OCI-LY7 (cell line): ENCODE data around the gene CDK14. TPM values are rescaled to one million over a fixed set of nuclear protein-coding genes. Genes with fewer than 3 reads are reported as not detected.

Experiments used
- BruUV-seq: library from RNA; stranded (reverse); fragments of 400-500 nt; replicated peaks from 2 replicates; lab custom pipeline; 2021; lab: Mats Ljungman, UMichigan
- CTCF ChIA-PET: fragments of 300-600 bp; sonication (Branson Sonifier 250); formaldehyde crosslinking; loops from one replicate; lab custom pipeline; 2022; ENCODE audit warnings: antibody characterized with exemption; ENCODE audit not compliant: unreplicated experiment; lab: Charles Lee
- POLR2A ChIA-PET: fragments of 300-600 bp; sonication (Branson Sonifier 250); formaldehyde crosslinking; loops from one replicate; lab custom pipeline; 2022; ENCODE audit warnings: antibody characterized with exemption; lab: Charles Lee
- DNase-seq: peaks from one replicate; pipeline ENCODE4 v3.0.0-alpha.2; 2015; ENCODE audit warnings: low spot score
- H2AFZ ChIP-seq: fragments of 200-600 bp; sonication (generic), shearing (Covaris generic); 2 replicates; pipeline ENCODE4 v1.6.1; 2014; ENCODE audit warnings: mild to moderate bottlenecking, antibody characterized with exemption, low read length, moderate library complexity
- H3K27ac ChIP-seq: fragments of 200-600 bp; sonication (generic); 2 replicates; pipeline ENCODE4 v1.5.1; 2014; ENCODE audit warnings: mixed run types, low read depth, mild to moderate bottlenecking, moderate library complexity, low read length, inconsistent platforms; ENCODE audit not compliant: poor library complexity, severe bottlenecking
- H3K36me3 ChIP-seq: fragments of 200-600 bp; sonication (generic); 2 replicates; pipeline ENCODE4 v1.6.1; 2014; ENCODE audit warnings: mild to moderate bottlenecking, antibody characterized with exemption, low read length, moderate library complexity, mixed read lengths; ENCODE audit not compliant: insufficient read depth
- H3K4me1 ChIP-seq: fragments of 200-600 bp; sonication (generic); 2 replicates; pipeline ENCODE4 v1.5.1; 2014; ENCODE audit warnings: mild to moderate bottlenecking, low read length; ENCODE audit not compliant: insufficient read depth, poor library complexity, severe bottlenecking
- H3K4me2 ChIP-seq: fragments of 200-600 bp; sonication (generic); 2 replicates; pipeline ENCODE4 v1.6.1; 2014; ENCODE audit warnings: mild to moderate bottlenecking, low read length
- H3K4me3 ChIP-seq: fragments of 200-600 bp; sonication (generic); 2 replicates; pipeline ENCODE4 v1.5.1; 2014; ENCODE audit warnings: mild to moderate bottlenecking, low read depth, low read length; ENCODE audit not compliant: poor library complexity, severe bottlenecking
- H3K79me2 ChIP-seq: fragments of 200-600 bp; sonication (generic); 2 replicates; pipeline ENCODE4 v1.6.1; 2016; ENCODE audit warnings: low read depth, mild to moderate bottlenecking, low read length, moderate library complexity, mixed read lengths; ENCODE audit not compliant: insufficient read depth
- H3K9me2 ChIP-seq: fragments of 200-600 bp; sonication (generic); 2 replicates; pipeline ENCODE4 v1.6.1; 2016; ENCODE audit warnings: mild to moderate bottlenecking, low read length, mixed read lengths; ENCODE audit not compliant: insufficient read depth
- H3K9me3 ChIP-seq: fragments of 200-600 bp; sonication (generic); 2 replicates; pipeline ENCODE4 v1.6.1; 2014; ENCODE audit warnings: mild to moderate bottlenecking, mixed run types, low read length, mixed read lengths
- H4K20me1 ChIP-seq: fragments of 200-600 bp; sonication (generic); 2 replicates; pipeline ENCODE4 v1.6.1; 2014; ENCODE audit warnings: mild to moderate bottlenecking, antibody characterized with exemption, low read length, moderate library complexity, mixed read lengths; ENCODE audit not compliant: insufficient read depth
- CTCF ChIP-seq: fragments of 200-600 bp; sonication (generic); conservative IDR thresholded peaks from 2 replicates; pipeline ENCODE4 v1.5.1; 2014; ENCODE audit warnings: mild to moderate bottlenecking, antibody characterized with exemption, low read length, moderate library complexity, mixed read lengths
- EZH2phosphoT487 ChIP-seq: fragments of 200-600 bp; sonication (generic); IDR thresholded peaks from 2 replicates; pipeline ENCODE4 v1.6.1; 2018; ENCODE audit warnings: low read depth, borderline replicate concordance, mild to moderate bottlenecking, mixed run types, antibody characterized with exemption, low read length, moderate library complexity, mixed read lengths
- intact Hi-C: fragments of 100-400 bp; cut with micrococcal nuclease; formaldehyde crosslinking; loops from one replicate; pipeline ENCODE4 v1.10.0; 2022; ENCODE audit not compliant: unreplicated experiment
- total RNA-seq, 2 experiments: library from RNA; depleted of rRNA in 1 of 2; stranded (reverse); fragments of >200 nt in 1 of 2; shearing (Covaris generic) in 1 of 2; gene quantifications; 2 replicates each; pipeline ENCODE4 v1.2.3, GENCODE V29; 2014 to 2022

The CDK14 gene
- total RNA-seq, 2 experiments from 2014 or later = 90.7 to 111 TPM

- no peak overlapping the region for H3K4me2 ChIP-seq
- ChIA-PET CTCF (no interaction called here), POLR2A (interaction anchor here (0.6 to 1.1 kb wide), 2 partner anchors 21 to 268 kb away, joined by 3 to 4 read pairs; no protein-coding TSS in a partner anchor)
- H2AFZ ChIP-seq = no peak overlapping the region
- no peaks in the 10 kb centered on the region for H3K36me3 ChIP-seq
- no TSS peak for BruUV-seq
- no peak overlapping the region for H3K4me3 ChIP-seq
- no peaks in the 10 kb centered on the region for H3K4me1 ChIP-seq
- intact Hi-C loops = no loop called here
- H3K9me3 ChIP-seq = no peaks in the 10 kb centered on the region
- DNase-seq = no peak
- no peak overlapping the region for H3K27ac ChIP-seq
- no peak for TF ChIP-seq CTCF
- no peak for TF ChIP-seq EZH2phosphoT487
- H3K79me2 ChIP-seq = no peaks in the 10 kb centered on the region
- no peaks in the 10 kb centered on the region for H3K9me2 ChIP-seq
- H4K20me1 ChIP-seq = no peaks in the 10 kb centered on the region
These were observed 82.9 kb downstream of the CDK14 start for GRCh38 chr7:90678986-90679385.

- Histone ChIP-seq H3K9me2 (no peaks in the 10 kb centered on the region), H3K4me1 (no peaks in the 10 kb centered on the region), H3K4me2 (no peak overlapping the region), H3K4me3 (no peak overlapping the region), H3K36me3 (no peaks in the 10 kb centered on the region), H2AFZ (no peak overlapping the region), H4K20me1 (no peaks in the 10 kb centered on the region), H3K9me3 (no peaks in the 10 kb centered on the region), H3K79me2 (no peaks in the 10 kb centered on the region), H3K27ac (no peak overlapping the region)
- TF ChIP-seq CTCF (no peak), EZH2phosphoT487 (no peak)
- POLR2A ChIA-PET = interaction anchor here (0.6 to 0.7 kb wide), 2 partner anchors 300 to 351 kb away, joined by 3 read pairs; no protein-coding TSS in a partner anchor
- CTCF ChIA-PET = no interaction called here
- BruUV-seq = no TSS peak
- intact Hi-C loops = no loop called here
- DNase-seq = no peak
These were observed 84.4 kb downstream of the CDK14 start for GRCh38 chr7:90680484-90680883.

- ChIA-PET CTCF (no interaction called here), POLR2A (interaction anchor here (1.2 kb wide), 1 partner anchor 17 kb away, joined by 3 read pairs; no protein-coding TSS in a partner anchor)
- H4K20me1 ChIP-seq = no peaks in the 10 kb centered on the region
- no peaks in the 10 kb centered on the region for H3K9me2 ChIP-seq
- H3K36me3 ChIP-seq = no peaks in the 10 kb centered on the region
- H3K27ac ChIP-seq = no peak overlapping the region
- no peak for DNase-seq
- no peak overlapping the region for H2AFZ ChIP-seq
- no peaks in the 10 kb centered on the region for H3K79me2 ChIP-seq
- intact Hi-C loops = no loop called here
- no TSS peak for BruUV-seq
- no peaks in the 10 kb centered on the region for H3K4me1 ChIP-seq
- no peaks in the 10 kb centered on the region for H3K9me3 ChIP-seq
- H3K4me2 ChIP-seq = no peak overlapping the region
- TF ChIP-seq EZH2phosphoT487 (no peak), CTCF (no peak)
- H3K4me3 ChIP-seq = no peak overlapping the region
These were observed 85.4 kb downstream of the CDK14 start for GRCh38 chr7:90681336-90682022.
